Measurements from ENCODE around the gene FHOD3. TPM values are rescaled to one million over a fixed set of nuclear protein-coding genes. Genes with fewer than 3 reads are reported as not detected.

The FHOD3 gene
- total and polyA plus RNA-seq, 2 of the 8 experiments (the other 6 are each of a cell fraction or from before 2014, with no cell fraction given), result 9.7 to 10.5 TPM

GRCh38 chr18:36354989-36355388 is 57.5 kb downstream of the FHOD3 start:
- no peak overlapping the region for H3K9ac ChIP-seq (replicated peaks in 1 of 4; ENCODE audit: extremely low read depth in 1 of 4, low read depth in 3 of 4, low read length in 3 of 4)
- no peak overlapping the region for H2AK5ac ChIP-seq (ENCODE audit: low read depth, low read length)
- no peak for TF ChIP-seq RNF2 (IDR thresholded peaks at IDR 0.05; ENCODE audit: borderline replicate concordance, low read depth, low read length, missing control alignments, poor library complexity, severe bottlenecking)
- TF ChIP-seq BACH1 (IDR thresholded peaks at IDR 0.05; ENCODE audit: low read length), result no peak
- TF ChIP-seq SP4 (IDR thresholded peaks at IDR 0.05; ENCODE audit: low read length), result no peak
- TF ChIP-seq POLR2A (IDR thresholded peaks at IDR 0.05; ENCODE audit: control extremely low read depth in 1 of 2, low read depth in 2 of 2, low read length in 2 of 2), result no peak

More at GRCh38 chr18:36354989-36355388, 57.5 kb downstream of the FHOD3 start:
- 92% methylated on average over 5 of the region's 5 CpGs; no CpG with 5 or more reads in 1 of the 2 experiments for WGBS, 2 experiments (ENCODE audit: extremely low coverage in 1 of 2, insufficient coverage in 1 of 2, insufficient read length in 1 of 2, insufficient replicate concordance in 2 of 2, low coverage in 1 of 2, low lambda C conversion rate in 2 of 2, missing lambda C conversion rate in 1 of 2)
- ChIA-PET CTCF (ENCODE audit: partially characterized antibody) (interaction anchor here (1.0 to 1.3 kb wide), 2 partner anchors 14 to 16 kb away, joined by 3 to 6 read pairs; no protein-coding TSS in a partner anchor), POLR2A (ENCODE audit: partially characterized antibody) (no interaction called here)
- H3K18ac ChIP-seq (ENCODE audit: extremely low read depth, low read length), result no peak overlapping the region
- no peak overlapping the region for H2BK120ac ChIP-seq (replicated peaks; ENCODE audit: low read depth, low read length)
- no peak overlapping the region for H2BK5ac ChIP-seq (ENCODE audit: low read depth, low read length)
- no peaks in the 10 kb centered on the region for H3K79me1 ChIP-seq (ENCODE audit: low read depth, low read length)
- H3K27me3 ChIP-seq (replicated peaks in 1 of 4; ENCODE audit: control insufficient read depth in 3 of 4, extremely low read depth in 1 of 4, insufficient read depth in 3 of 4, low read length in 3 of 4), result no peaks in the 10 kb centered on the region
- peaks cover 0 to 3% of the 10 kb centered on the region in 2 experiments for H4K20me1 ChIP-seq (replicated peaks in 1 of 2; ENCODE audit: control insufficient read depth in 1 of 2, insufficient read depth in 2 of 2, low read length in 2 of 2)
- DNase-seq (ENCODE audit: low read depth in 1 of 2, low spot score in 2 of 2) (no peak), FAIRE-seq (no peak)
- no peak overlapping the region for H3K4me3 ChIP-seq (ENCODE audit: extremely low read depth in 1 of 4, insufficient read depth in 2 of 4, low read depth in 3 of 4, low read length in 4 of 4)
- peaks cover 0 to 15% (median 11%) of the 10 kb centered on the region in 4 experiments; a peak in 5 of 7 replicates for H3K4me1 ChIP-seq (replicated peaks in 1 of 4; ENCODE audit: control insufficient read depth in 3 of 4, insufficient read depth in 4 of 4, low read length in 3 of 4)
- H3K79me2 ChIP-seq (ENCODE audit: control insufficient read depth in 1 of 2, insufficient read depth in 2 of 2, low read length in 2 of 2), result no peaks in the 10 kb centered on the region
- H3K56ac ChIP-seq (replicated peaks; ENCODE audit: insufficient read length, low read depth, low read length), result no peak overlapping the region
- no peak overlapping the region for H2AFZ ChIP-seq (ENCODE audit: low read length)
- H2BK12ac ChIP-seq (ENCODE audit: low read depth, low read length), result no peak overlapping the region
- H3K4me2 ChIP-seq (ENCODE audit: insufficient read depth in 1 of 2, low read depth in 2 of 2, low read length in 2 of 2), result no peak overlapping the region
- no peak overlapping the region for H4K5ac ChIP-seq (ENCODE audit: insufficient read length, low read depth, low read length)
- no peak overlapping the region for H2BK20ac ChIP-seq (ENCODE audit: low read length)
- H4K91ac ChIP-seq (replicated peaks; ENCODE audit: insufficient read length, low read length), result no peak overlapping the region
- no peaks in the 10 kb centered on the region for H3K9me3 ChIP-seq (ENCODE audit: insufficient read depth in 2 of 2, low read depth in 1 of 2, low read length in 1 of 2)
- no peak overlapping the region for H3K4ac ChIP-seq (replicated peaks; ENCODE audit: insufficient read length, low read depth, low read length)
- no peak overlapping the region for H3K23ac ChIP-seq (ENCODE audit: insufficient read length)
- H3K27ac ChIP-seq (ENCODE audit: low read depth, low read length), result no peak overlapping the region
- no peaks in the 10 kb centered on the region for H3K36me3 ChIP-seq (ENCODE audit: control insufficient read depth in 2 of 4, insufficient read depth in 4 of 4, low read length in 3 of 4)
- H3K23me2 ChIP-seq (ENCODE audit: low read depth, low read length), result no peaks in the 10 kb centered on the region
- H2BK15ac ChIP-seq (ENCODE audit: low read length), result no peak overlapping the region
- no peak overlapping the region for H3K14ac ChIP-seq (ENCODE audit: insufficient read length)
- no peak overlapping the region for H4K8ac ChIP-seq (ENCODE audit: extremely low read depth, insufficient read depth, low read length)
